HEK293 (cell line): ENCODE results near the gene ARL6IP5.

Source experiments
- BCL6B ChIP-seq: fragments of 450-650 bp; formaldehyde crosslinking; IDR thresholded peaks from 2 replicates; pipeline ENCODE4 v1.5.1; 2017; ENCODE audit warnings: missing biosample characterization, missing genetic modification characterization
- ZBTB8A ChIP-seq: fragments of 450-650 bp; formaldehyde crosslinking; IDR thresholded peaks from 2 replicates; pipeline ENCODE4 v1.5.1; 2016; ENCODE audit warnings: missing biosample characterization, missing genetic modification characterization
- ZNF239 ChIP-seq: fragments of 450-650 bp; formaldehyde crosslinking; IDR thresholded peaks from 2 replicates; pipeline ENCODE4 v1.5.1; 2016; ENCODE audit warnings: missing biosample characterization, missing genetic modification characterization
- ZNF394 ChIP-seq: fragments of 450-650 bp; formaldehyde crosslinking; IDR thresholded peaks from 2 replicates; pipeline ENCODE4 v1.5.1; 2016; ENCODE audit warnings: missing biosample characterization, missing genetic modification characterization, mild to moderate bottlenecking, moderate library complexity, borderline replicate concordance
- ZNF843 ChIP-seq: fragments of 450-650 bp; formaldehyde crosslinking; IDR thresholded peaks from 2 replicates; pipeline ENCODE4 v1.5.1; 2016; ENCODE audit warnings: missing biosample characterization, missing genetic modification characterization
- TF ChIP-seq, protein P1 (sequence below): fragments of 450-650 bp; formaldehyde crosslinking; IDR thresholded peaks from 2 replicates; pipeline ENCODE4 v1.5.1; 2016; ENCODE audit warnings: missing biosample characterization, missing genetic modification characterization

GRCh38 chr3:69119681-69120080 lies 34.9 kb downstream of the ARL6IP5 start:
- TF ChIP-seq BCL6B (tag by site-specific recombination) (no peak), ZNF394 (no peak), ZBTB8A (tag by site-specific recombination) (no peak), ZNF239 (tag by site-specific recombination) (no peak), ZNF843 (tag by site-specific recombination) (no peak)
- TF ChIP-seq, protein P1, sequence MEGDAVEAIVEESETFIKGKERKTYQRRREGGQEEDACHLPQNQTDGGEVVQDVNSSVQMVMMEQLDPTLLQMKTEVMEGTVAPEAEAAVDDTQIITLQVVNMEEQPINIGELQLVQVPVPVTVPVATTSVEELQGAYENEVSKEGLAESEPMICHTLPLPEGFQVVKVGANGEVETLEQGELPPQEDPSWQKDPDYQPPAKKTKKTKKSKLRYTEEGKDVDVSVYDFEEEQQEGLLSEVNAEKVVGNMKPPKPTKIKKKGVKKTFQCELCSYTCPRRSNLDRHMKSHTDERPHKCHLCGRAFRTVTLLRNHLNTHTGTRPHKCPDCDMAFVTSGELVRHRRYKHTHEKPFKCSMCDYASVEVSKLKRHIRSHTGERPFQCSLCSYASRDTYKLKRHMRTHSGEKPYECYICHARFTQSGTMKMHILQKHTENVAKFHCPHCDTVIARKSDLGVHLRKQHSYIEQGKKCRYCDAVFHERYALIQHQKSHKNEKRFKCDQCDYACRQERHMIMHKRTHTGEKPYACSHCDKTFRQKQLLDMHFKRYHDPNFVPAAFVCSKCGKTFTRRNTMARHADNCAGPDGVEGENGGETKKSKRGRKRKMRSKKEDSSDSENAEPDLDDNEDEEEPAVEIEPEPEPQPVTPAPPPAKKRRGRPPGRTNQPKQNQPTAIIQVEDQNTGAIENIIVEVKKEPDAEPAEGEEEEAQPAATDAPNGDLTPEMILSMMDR (tag by site-specific recombination): no peak
